ACC112 (cell line): ENCODE results near the gene ALG14.

ENCODE experiments used
- H2AFZ ChIP-seq: fragments of 200-600 bp; sonication (generic); one replicate; pipeline ENCODE4 v1.6.0; 2017; ENCODE audit warnings: antibody characterized with exemption, low read length; ENCODE audit not compliant: unreplicated experiment
- H3K27ac ChIP-seq: fragments of 200-600 bp; sonication (generic); 2 replicates; pipeline ENCODE4 v1.5.1; 2014; ENCODE audit warnings: low read depth, mild to moderate bottlenecking, antibody characterized with exemption, low read length, moderate library complexity
- H3K27me3 ChIP-seq: fragments of 200-600 bp; sonication (generic); 2 replicates; pipeline ENCODE4 v1.6.1; 2014; ENCODE audit warnings: mild to moderate bottlenecking, antibody characterized with exemption, low read length, moderate library complexity, mixed read lengths; ENCODE audit not compliant: insufficient read depth
- H3K36me3 ChIP-seq: fragments of 200-600 bp; sonication (generic); 2 replicates; pipeline ENCODE4 v1.6.1; 2016; ENCODE audit warnings: mild to moderate bottlenecking, antibody characterized with exemption, low read length, moderate library complexity, mixed read lengths; ENCODE audit not compliant: insufficient read depth
- H3K4me1 ChIP-seq: fragments of 200-600 bp; sonication (generic); one replicate; pipeline ENCODE4 v1.6.1; 2016; ENCODE audit warnings: low read length, mixed read lengths; ENCODE audit not compliant: insufficient read depth, unreplicated experiment, control insufficient read depth
- H3K4me3 ChIP-seq: fragments of 200-600 bp; sonication (generic); 2 replicates; pipeline ENCODE4 v1.5.1; 2014; ENCODE audit warnings: mild to moderate bottlenecking, low read depth, low read length
- H3K79me2 ChIP-seq: fragments of 200-600 bp; sonication (generic); one replicate; pipeline ENCODE4 v1.6.0; 2016; ENCODE audit warnings: low read length; ENCODE audit not compliant: control insufficient read depth, unreplicated experiment, insufficient read depth

The ALG14 gene

DNA sequence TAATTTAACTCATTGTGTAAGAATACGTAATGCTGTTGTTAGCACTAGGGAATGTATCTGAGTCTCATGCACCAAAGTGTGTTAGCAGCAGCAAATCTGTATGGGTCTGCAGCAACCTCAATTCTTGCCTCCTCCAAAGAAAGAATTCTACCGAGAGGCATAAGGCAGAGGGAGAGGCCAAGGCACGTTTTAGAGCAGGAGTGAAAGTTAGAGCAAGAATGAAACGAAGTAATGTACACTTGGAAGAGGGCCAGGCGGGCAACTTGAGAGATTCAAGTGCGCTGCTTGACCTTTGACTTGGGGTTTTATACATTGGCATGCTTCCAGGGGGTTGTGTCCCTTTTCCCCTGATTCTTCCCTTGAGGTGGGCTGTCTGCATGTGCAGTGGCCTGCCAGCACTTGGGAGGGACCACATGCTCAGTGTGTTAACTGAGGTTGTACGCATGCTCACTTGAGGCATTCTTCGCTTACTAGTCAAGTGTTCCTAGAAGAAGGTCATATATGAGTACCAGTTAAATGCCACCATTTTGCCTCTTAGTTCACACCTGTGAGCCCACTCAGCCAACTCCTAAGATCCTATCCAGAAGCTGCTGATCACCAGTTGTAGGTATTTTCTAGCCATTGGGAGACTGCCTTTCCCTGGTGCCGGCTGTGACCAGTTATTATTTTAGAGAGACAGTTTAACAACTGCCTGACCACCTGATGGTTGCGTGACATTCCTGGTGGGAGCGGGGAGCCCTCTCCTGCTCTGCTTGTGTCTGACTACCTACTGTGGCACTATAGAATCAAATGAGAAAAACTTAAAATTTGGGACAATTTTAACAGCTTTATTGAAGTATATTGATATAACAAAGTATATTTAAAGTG is 143.2 kb downstream of the ALG14 start:
- no peaks in the 10 kb centered on the region for H3K27me3 ChIP-seq
- peak overlapping the region; percentile 89 for H3K4me3 ChIP-seq
- peaks cover 26% of the 10 kb centered on the region for H3K4me1 ChIP-seq
- H3K27ac ChIP-seq: no peak overlapping the region
- no peak overlapping the region for H2AFZ ChIP-seq
- H3K79me2 ChIP-seq: peaks cover 29% of the 10 kb centered on the region
- no peaks in the 10 kb centered on the region for H3K36me3 ChIP-seq

- Histone ChIP-seq H3K79me2 (peaks cover 41% of the 10 kb centered on the region), H3K36me3 (peaks cover 4% of the 10 kb centered on the region; the same call in 1 of the 2 replicates), H3K27ac (no peak overlapping the region), H3K4me3 (peak overlapping the region; percentile 89), H3K4me1 (peaks cover 32% of the 10 kb centered on the region), H3K27me3 (no peaks in the 10 kb centered on the region), H2AFZ (no peak overlapping the region)
These were observed 144.3 kb downstream of the ALG14 start for GRCh38 chr1:94928293-94928939.

DNA sequence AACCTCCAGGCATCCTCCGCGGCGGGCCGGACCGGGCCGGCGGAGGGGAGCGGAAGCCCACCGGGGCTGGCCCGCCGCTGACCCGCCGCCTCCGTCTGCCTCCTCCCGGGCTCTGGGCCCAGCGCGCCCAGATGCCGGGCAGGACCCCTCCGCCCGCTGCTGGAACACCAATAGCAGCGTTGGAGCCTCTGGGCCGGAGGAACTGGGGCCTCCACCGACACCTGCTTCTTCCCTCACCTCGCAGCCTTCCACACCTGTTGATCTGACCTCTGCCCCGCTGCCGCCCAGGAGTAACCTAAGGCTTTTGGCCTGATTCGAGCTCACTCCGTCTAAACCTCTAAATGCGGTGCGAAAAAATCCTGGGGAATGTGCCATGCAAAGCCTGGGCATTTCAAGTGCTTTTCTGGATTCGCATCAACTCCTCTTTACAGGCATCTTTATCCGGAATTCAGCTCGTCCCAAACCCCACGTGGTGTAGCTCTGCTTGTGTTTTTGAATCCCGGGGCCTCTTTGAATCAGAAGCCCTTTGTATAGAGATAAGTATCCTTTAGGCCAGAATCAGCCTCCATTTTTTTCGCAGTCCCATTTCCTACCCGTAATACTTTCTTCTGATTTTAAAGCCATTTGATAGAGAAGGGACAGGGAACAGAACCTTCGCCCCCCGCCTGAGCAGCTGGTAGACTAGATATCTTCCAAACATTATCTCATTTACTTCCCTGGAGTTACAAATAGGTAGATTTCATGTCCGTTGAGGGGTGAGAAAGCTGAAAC is 145.2 kb downstream of the ALG14 start:
- no peaks in the 10 kb centered on the region for H3K27me3 ChIP-seq
- peaks cover 49% of the 10 kb centered on the region for H3K79me2 ChIP-seq
- H3K36me3 ChIP-seq: peaks cover 4% of the 10 kb centered on the region; the same call in 1 of the 2 replicates
- peak overlapping the region; percentile 32 for H3K27ac ChIP-seq
- peak overlapping the region; percentile 89 for H3K4me3 ChIP-seq
- peak overlapping the region; percentile 34 for H2AFZ ChIP-seq
- peaks cover 40% of the 10 kb centered on the region for H3K4me1 ChIP-seq

- Histone ChIP-seq H3K4me1 (peaks cover 44% of the 10 kb centered on the region), H3K4me3 (peak within 1 kb of the TSS; percentile 89), H3K79me2 (peaks cover 56% of the 10 kb centered on the region), H3K27ac (peak within 1 kb of the TSS; percentile 78), H3K36me3 (peaks cover 4% of the 10 kb centered on the region), H2AFZ (peak within 1 kb of the TSS; percentile 34), H3K27me3 (no peaks in the 10 kb centered on the region)
These were observed 145.8 kb downstream of the ALG14 start, which contains the start of gene CNN3 for GRCh38 chr1:94926915-94927404. Gene CNN3 (minus strand): TSS chr1:94927110. CDS start chr1:94926894, 216 bp downstream.

DNA sequence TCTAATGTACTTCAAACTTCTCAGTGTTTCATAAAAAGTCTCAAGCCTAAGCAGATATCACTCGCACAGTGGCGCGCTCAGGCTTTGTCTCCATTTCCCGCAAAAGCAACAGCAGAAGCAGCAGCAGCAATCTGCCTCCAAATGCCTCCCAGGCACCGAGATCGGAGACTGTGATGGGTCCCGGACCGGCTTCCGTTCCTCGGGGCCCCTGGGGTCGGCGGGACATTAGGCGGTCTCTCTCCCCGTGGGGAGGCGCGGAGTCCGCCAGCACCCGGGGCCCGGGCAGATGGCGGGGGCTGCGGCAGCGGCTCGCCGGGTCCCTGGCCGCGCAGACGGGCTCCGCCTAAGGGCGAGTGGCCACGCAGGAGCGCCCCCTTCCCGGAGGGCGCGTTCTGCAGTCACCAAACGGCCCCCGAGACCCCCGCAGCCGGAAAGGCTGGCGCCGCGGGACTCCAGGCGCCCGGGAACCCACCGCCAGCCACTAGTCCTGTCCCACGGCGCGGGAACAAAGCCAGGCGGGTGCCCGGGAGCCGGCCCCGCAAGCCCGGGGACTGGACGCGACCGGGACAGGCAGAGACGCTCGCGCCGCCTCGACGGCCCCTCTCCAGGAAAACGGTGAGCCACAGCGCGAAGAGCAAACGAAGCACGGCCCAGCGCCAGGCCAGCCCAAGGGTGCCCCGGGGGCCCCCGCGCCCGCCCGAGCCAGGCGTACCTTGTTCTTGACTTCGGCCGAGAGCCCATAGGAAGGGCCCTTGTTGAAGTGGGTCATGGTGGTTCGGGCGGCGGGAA is 146.4 kb downstream of the ALG14 start:
- Histone ChIP-seq H3K4me3 (peak overlapping the region; percentile 89), H2AFZ (peak overlapping the region; percentile 20), H3K4me1 (peaks cover 50% of the 10 kb centered on the region), H3K79me2 (peaks cover 62% of the 10 kb centered on the region), H3K27ac (peak overlapping the region; percentile 78), H3K36me3 (peaks cover 7% of the 10 kb centered on the region), H3K27me3 (no peaks in the 10 kb centered on the region)

DNA sequence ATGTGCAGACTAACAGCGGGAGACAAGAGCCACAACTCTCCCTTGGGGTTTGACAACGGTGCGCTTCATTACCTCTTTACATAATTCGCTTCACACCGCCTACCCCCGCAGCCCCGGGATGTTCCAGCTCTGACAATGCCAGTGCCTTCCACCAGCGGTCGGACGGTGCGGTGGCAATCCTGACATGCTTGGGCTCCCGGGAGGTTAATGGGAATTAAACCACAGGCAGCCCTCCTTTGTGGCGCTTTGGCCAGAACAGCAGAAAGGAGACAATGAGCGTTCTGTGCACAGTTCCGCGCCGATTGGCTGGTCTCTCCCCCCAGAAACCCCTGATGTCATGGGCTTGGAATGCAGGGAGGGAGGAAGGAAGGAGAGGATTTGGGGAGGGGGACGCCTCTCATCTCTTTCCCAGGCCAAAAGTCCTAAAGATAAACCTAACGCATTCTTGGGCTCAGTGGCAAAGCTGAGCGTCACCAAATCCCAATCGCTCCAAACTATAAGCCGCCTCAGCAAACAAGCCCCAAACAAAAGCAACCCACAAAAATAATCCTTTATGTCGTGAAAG is 147.1 kb downstream of the ALG14 start:
- Histone ChIP-seq H3K4me1 (peaks cover 56% of the 10 kb centered on the region), H3K27me3 (no peaks in the 10 kb centered on the region), H3K36me3 (peaks cover 10% of the 10 kb centered on the region), H2AFZ (peak overlapping the region; percentile 20), H3K4me3 (peak overlapping the region; percentile 89), H3K27ac (peak overlapping the region; percentile 78), H3K79me2 (peaks cover 69% of the 10 kb centered on the region)

DNA sequence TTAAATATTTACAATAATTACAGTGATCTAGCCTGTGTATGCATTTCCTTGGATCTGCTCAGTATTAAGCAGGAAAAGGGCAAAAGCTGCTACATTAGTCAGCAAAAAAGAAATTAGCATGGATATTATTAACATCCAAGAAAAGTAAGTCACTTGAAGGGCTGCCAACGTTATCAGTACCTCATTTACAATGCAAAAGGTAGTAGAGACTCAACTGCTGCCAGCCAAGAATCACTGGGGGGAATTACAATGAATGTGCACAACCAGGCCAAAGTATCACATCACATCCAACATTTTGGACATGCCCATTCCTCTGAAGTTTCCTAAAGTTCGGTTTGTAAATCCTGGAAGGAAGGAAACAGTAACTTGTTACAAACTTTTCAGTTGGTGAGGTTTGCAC is 147.7 kb downstream of the ALG14 start:
- no peaks in the 10 kb centered on the region for H3K27me3 ChIP-seq
- H3K4me3 ChIP-seq: peak overlapping the region; percentile 89
- H2AFZ ChIP-seq: no peak overlapping the region
- peak overlapping the region; percentile 78 for H3K27ac ChIP-seq
- H3K4me1 ChIP-seq: peaks cover 63% of the 10 kb centered on the region
- H3K79me2 ChIP-seq: peaks cover 75% of the 10 kb centered on the region
- H3K36me3 ChIP-seq: peaks cover 10% of the 10 kb centered on the region
